ENCODE results near the gene LY6G5C. TPM values are rescaled to one million over a fixed set of nuclear protein-coding genes. Genes with fewer than 3 reads are reported as not detected.

LY6G5C gene, protein sequence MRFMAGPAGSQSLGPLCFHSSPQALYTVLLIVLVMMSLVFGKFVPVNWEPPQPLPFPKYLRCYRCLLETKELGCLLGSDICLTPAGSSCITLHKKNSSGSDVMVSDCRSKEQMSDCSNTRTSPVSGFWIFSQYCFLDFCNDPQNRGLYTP
- 1 to 10 TPM; 1.7 to 4.2 (median 2.1) TPM for total RNA-seq
- long read RNA-seq, donor 1: 0 reads
- long read RNA-seq, donor 2, partial matches to known transcripts: 0 of 4 reads
- long read RNA-seq, donor 2, other reads (novel, unspliced or antisense): 3 of 4 reads

DNA sequence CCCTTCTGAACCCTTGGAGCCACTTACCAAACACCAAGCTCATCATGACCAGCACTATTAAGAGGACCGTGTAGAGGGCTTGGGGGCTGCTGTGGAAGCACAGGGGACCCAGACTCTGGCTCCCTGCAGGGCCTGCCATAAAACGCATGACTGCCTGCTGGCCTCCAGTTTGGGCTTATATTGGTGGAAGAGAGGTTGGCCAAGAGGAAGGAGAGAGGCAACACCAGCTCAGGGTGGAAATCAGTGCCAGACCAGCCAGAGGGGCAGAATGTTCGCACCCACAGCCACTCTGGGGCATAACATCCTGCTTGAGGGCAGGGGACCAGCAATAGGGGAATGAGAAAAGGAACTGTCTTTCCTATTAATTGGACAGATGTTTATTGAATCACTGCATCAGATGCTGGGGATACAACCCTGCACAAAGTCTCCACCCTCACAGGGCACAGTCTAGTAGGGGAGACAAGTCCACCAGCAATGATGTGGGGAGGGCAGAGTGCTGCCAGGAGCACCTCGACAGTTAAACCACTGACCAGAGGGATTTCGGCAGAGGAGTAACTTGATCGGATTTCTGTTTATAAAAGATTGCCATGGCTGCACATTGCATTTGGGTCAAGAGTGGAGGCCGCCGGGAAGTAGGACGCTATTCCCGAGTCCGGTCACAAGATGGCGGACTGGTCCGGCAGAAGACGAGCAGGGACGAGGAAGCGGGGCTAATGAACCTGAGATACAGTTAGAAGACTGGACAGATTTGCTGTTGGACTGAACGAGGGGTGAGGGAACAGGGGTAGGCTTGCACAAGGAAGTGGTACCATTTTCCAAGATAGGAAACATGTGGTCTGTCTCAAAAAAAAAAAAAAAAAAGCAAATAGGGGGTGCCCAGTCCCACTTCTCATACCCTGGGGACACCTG lies at the start of gene LY6G5C:
TSS of gene LY6G5C (minus strand) at position 842 of the 909 bp plus-strand sequence. CDS start at position 148, 694 bp downstream.
- H3K9me3 ChIP-seq: no peaks in the 10 kb centered on the region
- DNase-seq (peak; percentile 87 to 90 (median 89)), ATAC-seq (peak; percentile 87)
- H3K4me1 ChIP-seq (ENCODE audit: low read depth): peaks cover 14% of the 10 kb centered on the region
- H3K36me3 ChIP-seq (ENCODE audit: low read depth): no peaks in the 10 kb centered on the region
- intact Hi-C loops (cut with DNase I, micrococcal nuclease): loop anchor here in 1 of 2 donors (10.0 kb wide), 1 partner anchor 184 kb away; the partner anchor contains the start of gene NEU1
- no peak within 1 kb of the TSS for H3K4me3 ChIP-seq
- peak; percentile 68 for TF ChIP-seq CTCF (IDR thresholded peaks at IDR 0.05)

GRCh38 chr6:31729979-31730630 lies 49.2 kb upstream of the LY6G5C start:
- peak; percentile 92 to 94 (median 93) for DNase-seq
- Histone ChIP-seq H3K4me1 (ENCODE audit: low read depth) (peaks cover 34% of the 10 kb centered on the region), H3K4me3 (peak overlapping the region; percentile 33), H3K9me3 (no peaks in the 10 kb centered on the region), H3K36me3 (ENCODE audit: low read depth) (peaks cover 7% of the 10 kb centered on the region)
- intact Hi-C loops (cut with DNase I, micrococcal nuclease): loop anchor here in 1 of 2 donors (5.0 kb wide), 1 partner anchor 102 kb away; no protein-coding TSS in a partner anchor
- peak; percentile 70 for ATAC-seq
- no peak for TF ChIP-seq CTCF (IDR thresholded peaks at IDR 0.05)

- H3K9me3 ChIP-seq: no peaks in the 10 kb centered on the region
- H3K4me3 ChIP-seq: peak overlapping the region; percentile 33
- peak; percentile 54 for TF ChIP-seq CTCF (IDR thresholded peaks at IDR 0.05)
- H3K36me3 ChIP-seq (ENCODE audit: low read depth): peaks cover 7% of the 10 kb centered on the region
- ATAC-seq (peak; percentile 85), DNase-seq (peak; percentile 96 to 98 (median 97))
- H3K4me1 ChIP-seq (ENCODE audit: low read depth): peaks cover 32% of the 10 kb centered on the region
- intact Hi-C loops (cut with DNase I, micrococcal nuclease): no loop called here
Measured at GRCh38 chr6:31729515-31729978, 48.7 kb upstream of the LY6G5C start.

DNA sequence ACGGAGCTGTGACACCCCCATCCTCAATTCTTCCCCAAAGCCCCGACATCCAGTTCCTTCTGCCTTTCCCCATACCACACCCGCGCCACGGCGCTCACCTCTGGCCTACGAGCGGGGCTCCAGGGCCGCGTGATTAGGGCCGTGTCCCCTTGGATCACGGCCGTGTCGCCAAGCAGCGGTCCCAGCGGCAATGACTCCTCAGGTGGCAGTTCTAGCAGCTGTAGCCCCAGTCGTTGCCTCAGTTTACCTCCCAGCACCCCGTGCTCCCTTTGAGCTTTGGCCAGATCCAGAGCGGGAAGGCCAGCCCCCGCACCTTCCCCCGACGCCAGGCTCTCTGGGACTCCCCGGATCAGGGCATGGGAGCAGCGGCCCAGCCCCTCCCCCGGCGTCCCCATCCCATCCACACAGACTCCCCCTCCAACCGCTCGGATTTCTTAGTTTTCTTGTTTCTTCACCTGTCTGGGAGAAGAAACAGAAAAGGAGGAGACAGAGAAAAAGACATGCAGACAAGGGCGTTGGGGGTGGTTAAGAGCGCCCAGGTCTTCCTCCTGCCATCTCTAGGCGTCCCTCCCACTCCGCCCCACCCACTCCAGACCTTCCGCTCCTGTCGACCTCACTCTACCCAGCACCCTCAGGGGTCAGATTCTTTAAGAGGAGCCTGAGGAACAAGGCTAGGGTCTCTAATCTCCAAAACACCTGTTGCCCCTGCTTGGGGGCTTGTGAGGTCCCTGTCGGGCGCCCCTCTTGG lies 48.1 kb upstream of the LY6G5C start, which contains the start of gene DDAH2:
TSS of gene DDAH2 (minus strand) at position 533 of the 748 bp plus-strand sequence. CDS start at position 395, 138 bp downstream.
- Histone ChIP-seq H3K4me3 (peak within 1 kb of the TSS; percentile 33), H3K36me3 (ENCODE audit: low read depth) (peaks cover 7% of the 10 kb centered on the region), H3K4me1 (ENCODE audit: low read depth) (peaks cover 26% of the 10 kb centered on the region), H3K9me3 (no peaks in the 10 kb centered on the region)
- TF ChIP-seq CTCF (IDR thresholded peaks at IDR 0.05): no peak
- DNase-seq: peak; percentile 42 to 76 (median 64)
- peak; percentile 57 for ATAC-seq
- intact Hi-C loops (cut with DNase I, micrococcal nuclease): no loop called here
